ENCODE results near the gene XCR1.
"Not testable (repeated sequence)": the region's sequence is repeated elsewhere in the genome, so short reads cannot be mapped to it uniquely, and the experiment has no call there.

The XCR1 gene

GRCh38 chr3:46038071-46038470 lies 10.8 kb upstream of the XCR1 start:
- not testable (repeated sequence) for DNase-seq

GRCh38 chr3:46036191-46036590 lies 8.9 kb upstream of the XCR1 start:
- no peak for DNase-seq

GRCh38 chr3:46031747-46032146 lies 4.5 kb upstream of the XCR1 start:
- DNase-seq = no peak

GRCh38 chr3:46031269-46031668 lies 4.0 kb upstream of the XCR1 start:
- no peak for DNase-seq

GRCh38 chr3:46030626-46031025 lies 3.3 kb upstream of the XCR1 start:
- no peak for DNase-seq

- no peak for DNase-seq
Measured at GRCh38 chr3:46029953-46030543, 2.8 kb upstream of the XCR1 start.

- no peak for DNase-seq
Measured at GRCh38 chr3:46027736-46028397, 584 bp upstream of the XCR1 start.

- no peak for DNase-seq
Measured at GRCh38 chr3:46025139-46025538, 2.1 kb downstream of the XCR1 start.

GRCh38 chr3:46024131-46024530 lies 3.2 kb downstream of the XCR1 start:
- DNase-seq = no peak

- DNase-seq = no peak
Measured at GRCh38 chr3:46022909-46023785, 4.1 kb downstream of the XCR1 start.

GRCh38 chr3:46021516-46021915 lies 5.8 kb downstream of the XCR1 start:
- no peak for DNase-seq

GRCh38 chr3:46020766-46021510 lies 6.3 kb downstream of the XCR1 start:
- DNase-seq = no peak

- no peak for DNase-seq
Measured at GRCh38 chr3:46019707-46020106, 7.6 kb downstream of the XCR1 start.

- no peak for DNase-seq
Measured at GRCh38 chr3:46017720-46018119, 9.6 kb downstream of the XCR1 start.

- DNase-seq = no peak
Measured at GRCh38 chr3:46013316-46014094, 13.8 kb downstream of the XCR1 start.

- no peak for DNase-seq
Measured at GRCh38 chr3:46012246-46012645, 15.0 kb downstream of the XCR1 start.

- no peak for DNase-seq
Measured at GRCh38 chr3:46010519-46011113, 16.7 kb downstream of the XCR1 start.

- DNase-seq = no peak
Measured at GRCh38 chr3:46008058-46008457, 19.2 kb downstream of the XCR1 start.

- no peak for DNase-seq
Measured at GRCh38 chr3:46007280-46007679, 20.0 kb downstream of the XCR1 start.

- DNase-seq = no peak
Measured at GRCh38 chr3:46006238-46007032, 20.8 kb downstream of the XCR1 start.

GRCh38 chr3:46003706-46004105 lies 23.6 kb downstream of the XCR1 start:
- not testable (repeated sequence) for DNase-seq
